Ramos (cell line): ENCODE data around the gene ATG3.
"Not testable (repeated sequence)": the region's sequence is repeated elsewhere in the genome, so short reads cannot be mapped to it uniquely, and the experiment has no call there.

Experiments used
- in situ Hi-C: fragments of 300-500 bp; cut with MboI; formaldehyde crosslinking; loops from one replicate; pipeline ENCODE4 v1.14.3; 2022; ENCODE audit warnings: low sequenced_read_pairs; ENCODE audit not compliant: unreplicated experiment

The ATG3 gene

DNA sequence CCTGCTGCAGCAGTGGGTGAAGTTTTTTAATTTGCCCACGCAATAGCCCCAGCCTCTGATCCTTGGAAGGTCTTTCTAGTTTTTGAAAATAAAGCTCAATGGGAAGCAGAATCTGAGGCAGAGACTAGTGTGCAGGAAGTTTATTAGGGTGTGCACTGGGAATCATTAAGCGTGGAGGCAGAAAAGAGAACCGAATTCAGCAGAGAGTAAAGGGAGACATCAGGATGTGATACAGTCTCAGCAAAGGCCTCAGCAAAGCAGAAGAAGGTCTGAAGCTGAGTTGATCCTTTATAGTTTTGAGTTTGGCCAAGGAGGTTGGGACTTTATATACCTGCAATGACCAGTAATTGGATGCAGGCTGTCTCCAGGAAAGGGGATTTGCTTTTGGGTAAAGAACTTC lies 57.6 kb downstream of the ATG3 start:
- in situ Hi-C loops, result loop anchor here (25.0 kb wide), 1 partner anchor 217 kb away; the partner anchor contains the start of gene SLC9C1

DNA sequence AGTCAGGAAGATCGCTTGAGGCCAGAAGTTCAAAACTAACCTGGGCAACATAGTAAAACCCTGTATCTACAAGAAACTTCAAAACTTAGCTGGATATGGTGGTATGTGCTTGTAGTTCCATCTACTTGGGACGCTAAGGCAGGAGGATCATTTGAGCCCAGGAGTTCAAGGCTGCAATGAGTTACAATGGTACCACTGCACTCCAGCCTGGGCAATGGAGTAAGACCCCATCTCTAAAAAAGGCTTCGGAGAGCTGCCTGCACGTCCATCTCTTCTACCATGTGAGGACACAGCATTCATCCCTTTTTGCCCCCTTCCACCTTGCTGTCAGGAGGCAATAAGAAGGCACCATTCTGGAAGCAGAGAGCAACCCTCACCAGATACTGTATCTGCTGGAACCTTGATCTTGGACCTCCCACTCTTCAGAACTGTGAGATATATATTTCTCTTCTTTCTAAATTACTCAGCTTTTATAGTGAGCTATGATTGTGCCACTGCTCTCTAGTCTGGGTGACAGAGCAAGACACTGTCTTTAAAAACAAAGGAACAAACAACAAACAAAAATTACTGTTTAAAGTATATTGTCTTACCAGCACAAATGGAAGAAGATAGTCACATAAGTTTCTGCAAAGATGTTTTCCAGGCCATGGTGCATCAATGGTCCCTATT lies 58.3 kb downstream of the ATG3 start:
- in situ Hi-C loops, result loop anchor here (25.0 kb wide), 1 partner anchor 216 kb away; the partner anchor contains the start of gene SLC9C1

DNA sequence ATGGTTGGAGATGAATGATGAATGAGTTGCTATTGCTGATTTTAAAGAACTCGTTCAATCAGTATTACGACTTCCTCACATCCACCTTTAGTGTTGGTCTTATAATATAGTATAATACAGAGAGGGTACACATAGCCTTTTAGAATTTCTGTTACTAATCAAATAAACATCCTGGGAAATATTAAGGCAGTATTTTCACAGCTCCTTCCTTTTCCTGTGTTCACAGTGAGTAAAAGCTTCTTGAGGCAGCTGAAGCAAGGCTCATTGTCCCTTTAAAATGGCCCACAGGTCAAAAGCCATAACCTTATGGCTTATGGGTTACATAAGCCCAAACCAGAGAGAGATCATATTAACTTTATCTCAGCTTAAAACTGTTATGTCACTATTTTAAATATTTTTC lies 61.1 kb downstream of the ATG3 start:
- in situ Hi-C loops, result loop anchor here (25.0 kb wide), 1 partner anchor 213 kb away; the partner anchor contains the start of gene SLC9C1

DNA sequence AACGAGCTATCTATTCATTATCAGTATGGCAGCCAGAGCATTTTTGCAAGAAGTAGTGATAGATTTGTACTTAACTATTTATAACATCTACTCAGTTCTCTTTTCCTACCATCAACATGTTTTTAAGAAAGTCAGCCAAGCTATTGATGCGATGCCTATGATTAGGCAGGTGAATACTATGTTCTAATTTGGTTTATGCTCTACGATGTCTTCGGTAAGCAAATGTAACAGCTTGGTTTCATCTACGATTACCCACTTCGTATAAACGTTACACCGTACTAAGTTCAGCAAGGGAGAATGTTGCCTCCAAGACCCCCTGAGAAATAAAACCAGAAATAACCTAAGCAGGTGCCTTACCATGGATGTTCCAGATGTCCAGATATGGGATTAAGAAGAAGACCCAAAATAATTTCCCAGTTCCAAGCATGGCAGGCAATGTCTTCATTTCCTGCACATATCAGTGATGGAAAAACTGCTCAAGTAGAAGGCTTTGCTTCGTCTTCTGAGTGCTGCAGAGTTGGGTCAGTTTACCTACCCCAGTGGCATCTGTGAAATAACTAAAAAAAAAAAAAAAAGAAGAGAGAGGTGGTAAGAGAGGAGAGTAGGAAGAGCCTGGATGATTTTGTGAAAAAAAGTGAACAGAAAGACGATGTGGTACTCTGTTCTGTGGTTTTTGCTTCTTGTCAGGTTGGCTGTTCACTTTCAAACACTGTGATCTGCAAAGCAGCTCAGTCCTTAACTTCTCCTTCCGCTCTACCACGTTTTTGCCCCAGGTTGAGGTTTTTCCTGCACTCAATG lies 62.6 kb downstream of the ATG3 start, which contains the start of gene BTLA:
Gene BTLA (minus strand): TSS at position 559 of the 798 bp plus-strand sequence. CDS start 114 bp downstream, at position 445.
- in situ Hi-C loops, result no loop called here

DNA sequence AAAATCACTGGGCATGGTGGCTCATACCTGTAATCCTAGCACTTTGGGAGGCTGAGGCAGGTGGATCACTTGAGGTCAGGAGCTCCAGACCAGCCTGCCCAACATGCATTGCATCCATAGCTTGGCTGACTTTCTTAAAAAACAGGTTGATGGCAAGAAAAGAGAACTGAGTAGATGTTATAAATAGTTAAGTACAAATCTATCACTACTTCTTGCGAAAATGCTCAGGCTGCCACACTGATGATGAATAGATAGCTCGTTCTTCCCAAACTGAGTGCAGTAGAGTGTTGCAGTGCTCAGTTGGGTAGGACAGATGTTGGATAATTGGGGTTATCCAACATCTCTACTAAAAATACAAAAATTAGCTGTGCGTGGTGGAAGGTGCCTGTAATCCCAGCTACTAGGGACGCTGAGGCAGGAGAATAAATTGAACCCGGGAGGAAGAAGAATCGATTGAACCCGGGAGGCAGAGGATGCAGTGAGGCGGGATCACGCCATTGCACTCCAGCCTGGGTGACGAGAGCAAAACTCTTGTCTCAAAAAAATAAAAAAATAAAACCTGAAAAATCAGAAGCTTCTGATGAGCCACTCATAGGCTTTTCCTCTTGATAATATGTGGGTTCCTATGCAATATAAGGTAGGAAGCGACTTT lies 63.7 kb downstream of the ATG3 start:
- in situ Hi-C loops, result no loop called here

DNA sequence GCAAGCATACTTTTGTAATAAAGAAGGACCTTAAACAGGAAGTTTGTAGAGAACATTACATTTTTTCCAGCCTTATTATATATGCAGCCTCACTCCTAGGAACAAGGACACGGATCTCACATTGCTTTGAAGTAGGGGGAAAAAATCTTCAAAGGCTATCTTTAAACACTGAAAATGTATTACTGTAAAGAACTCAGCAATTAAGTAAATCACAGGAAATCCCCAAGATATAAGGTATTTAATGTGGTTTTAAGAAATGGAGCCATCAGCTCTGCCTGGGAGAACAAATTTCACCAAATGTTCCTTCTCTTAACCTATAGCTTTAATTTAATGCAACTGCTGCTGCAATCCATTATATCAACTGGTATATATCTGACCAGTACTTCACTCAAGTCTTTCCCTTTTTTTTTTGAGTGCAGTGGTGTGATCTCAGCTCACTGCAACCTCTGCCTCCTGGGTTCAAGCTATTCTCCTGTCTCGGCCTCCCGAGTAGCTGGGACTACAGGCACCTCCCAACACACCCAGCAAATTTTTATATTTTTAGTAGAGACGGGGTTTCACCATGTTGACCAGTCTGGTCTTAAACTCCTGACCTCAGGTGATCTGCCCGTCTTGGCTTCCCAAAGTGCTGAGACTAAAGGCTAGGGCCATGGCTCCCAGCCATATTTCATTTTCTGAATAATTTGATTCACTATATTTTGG lies 65.2 kb downstream of the ATG3 start:
- in situ Hi-C loops, result no loop called here

DNA sequence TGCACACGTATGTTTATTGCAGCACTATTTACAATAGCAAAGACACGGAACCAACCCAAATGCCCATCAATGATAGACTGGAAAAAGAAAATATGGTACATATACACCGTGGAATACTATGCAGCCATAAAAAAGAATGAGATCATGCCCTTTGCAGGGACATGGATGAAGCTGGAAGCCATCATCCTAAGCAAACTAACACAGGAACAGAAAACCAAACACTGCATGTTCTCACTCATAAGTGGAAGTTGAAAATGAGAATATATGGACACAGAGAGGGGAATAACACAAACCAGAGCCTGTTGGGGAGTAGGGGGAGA lies 67.4 kb downstream of the ATG3 start:
- in situ Hi-C loops, result not testable (repeated sequence)

DNA sequence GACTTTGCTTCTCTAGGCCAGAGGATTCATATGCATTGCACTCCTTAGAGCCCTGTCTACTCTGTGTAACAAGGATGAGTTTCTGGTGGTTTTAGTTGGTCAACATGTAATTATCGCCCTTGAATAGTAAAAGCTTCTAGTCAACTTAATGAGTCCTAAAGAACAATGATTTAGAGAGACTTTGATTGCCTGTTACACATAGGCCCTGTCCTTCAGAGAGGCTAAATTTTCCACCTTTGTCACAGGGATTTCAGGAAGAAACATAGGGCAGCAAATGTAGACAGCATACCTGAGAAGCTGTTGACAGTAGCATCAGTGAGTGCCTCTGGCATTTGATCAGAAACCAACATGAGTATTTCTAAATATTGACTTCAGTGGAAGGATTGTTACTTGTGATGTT lies 69.6 kb downstream of the ATG3 start:
- in situ Hi-C loops, result no loop called here

DNA sequence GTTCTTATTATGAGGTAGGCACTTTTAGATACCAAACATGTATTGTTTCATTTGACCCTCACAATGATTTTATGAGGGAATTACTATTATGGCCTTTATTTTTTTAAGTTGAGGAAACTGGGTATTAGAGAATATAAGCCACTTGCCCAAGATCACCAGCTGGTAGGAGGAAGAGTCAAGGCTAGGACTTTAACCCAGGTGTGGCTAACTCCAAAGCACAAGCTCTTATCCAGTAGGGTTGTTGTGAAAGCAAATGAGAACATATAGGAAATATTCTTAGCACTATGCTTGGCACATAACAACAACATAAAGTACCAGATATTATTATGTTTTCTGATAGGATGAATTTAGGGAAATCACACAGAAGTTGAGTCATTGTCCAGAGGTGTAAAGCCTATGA lies 70.4 kb downstream of the ATG3 start:
- in situ Hi-C loops, result no loop called here

DNA sequence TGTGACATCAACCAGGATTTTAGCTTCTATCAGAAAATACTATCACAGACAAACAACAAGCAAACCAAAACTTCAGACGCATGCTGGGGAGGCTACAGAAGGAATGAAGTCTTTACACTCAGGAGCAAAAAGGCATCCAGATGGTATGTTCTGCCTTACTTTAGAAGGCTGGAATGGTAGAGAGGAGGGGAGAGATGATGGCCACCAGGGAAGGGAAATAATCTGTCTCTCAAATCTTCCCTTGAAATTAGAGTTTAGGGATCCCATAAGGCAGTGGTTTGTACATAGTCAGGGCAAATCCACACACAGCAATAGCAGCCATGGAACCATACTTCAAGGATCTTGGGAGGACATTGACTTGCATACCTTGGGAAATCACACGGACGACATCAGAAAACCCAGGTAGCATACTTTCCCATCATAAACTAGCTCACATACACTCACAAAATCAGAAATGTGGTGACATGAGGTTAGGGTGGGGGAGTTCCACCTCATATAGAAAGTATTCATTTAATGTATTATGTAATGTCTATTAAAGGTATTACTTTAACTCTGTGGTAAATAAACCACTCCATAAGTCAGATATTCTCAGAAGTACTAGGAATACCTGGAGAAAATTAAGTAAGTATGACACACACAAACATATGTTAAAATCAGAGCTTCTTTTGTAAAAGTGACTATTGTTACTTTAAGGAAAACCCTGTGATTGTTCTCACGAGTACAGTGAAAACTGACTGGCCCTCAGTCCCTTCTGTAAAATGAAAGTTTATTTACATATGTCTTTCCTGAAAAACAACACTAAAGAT lies 71.9 kb downstream of the ATG3 start:
- in situ Hi-C loops, result no loop called here

DNA sequence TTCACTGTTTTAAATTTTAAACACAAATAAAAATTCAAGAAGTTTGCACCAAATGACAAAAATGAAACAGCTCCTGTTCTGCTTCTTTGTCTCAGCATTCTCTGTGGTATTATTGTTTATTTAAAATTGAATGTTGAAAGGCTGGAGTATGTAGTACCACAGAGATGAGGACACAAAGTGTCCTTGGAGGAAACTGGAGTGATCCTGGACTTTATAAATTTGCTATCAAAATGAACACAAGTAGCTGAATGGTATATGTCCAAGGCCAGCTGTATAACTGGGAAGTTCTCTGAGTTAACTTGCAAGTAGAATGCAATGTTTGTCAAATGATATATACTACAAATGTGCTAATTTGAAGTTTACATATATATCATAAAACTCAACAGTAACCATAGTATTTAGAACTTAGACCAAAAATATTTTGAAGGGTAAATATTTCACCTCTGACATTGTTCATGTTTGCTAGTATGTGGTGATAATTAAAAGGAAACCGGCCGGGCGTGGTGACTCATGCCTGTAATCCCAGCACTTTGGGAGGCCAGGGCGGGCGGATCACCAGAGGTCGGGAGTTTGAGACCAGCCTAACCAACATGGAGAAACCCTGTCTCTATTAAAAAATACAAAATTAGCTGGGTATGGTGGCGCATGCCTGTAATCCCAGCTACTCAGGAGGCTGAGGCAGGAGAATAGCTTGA lies 74.8 kb downstream of the ATG3 start:
- in situ Hi-C loops, result no loop called here

DNA sequence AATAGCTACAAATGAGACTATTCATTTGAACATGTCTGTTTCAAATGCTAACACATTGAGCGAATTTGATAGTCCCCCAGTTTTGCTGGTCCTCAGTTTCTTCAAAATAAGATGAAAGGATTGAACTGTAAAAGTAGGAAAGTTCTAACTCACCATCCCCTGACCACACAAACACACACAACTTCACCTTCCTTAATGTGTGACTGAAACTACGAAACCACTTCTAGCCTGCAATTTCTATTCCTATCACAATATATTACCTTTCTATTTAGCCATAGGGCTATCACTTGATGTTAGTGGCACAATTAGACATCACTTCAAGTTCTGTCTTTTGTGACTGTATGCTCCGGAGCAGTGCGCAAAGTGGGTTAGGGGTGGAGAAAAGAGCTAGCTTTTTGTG lies 77.4 kb downstream of the ATG3 start:
- in situ Hi-C loops, result no loop called here

DNA sequence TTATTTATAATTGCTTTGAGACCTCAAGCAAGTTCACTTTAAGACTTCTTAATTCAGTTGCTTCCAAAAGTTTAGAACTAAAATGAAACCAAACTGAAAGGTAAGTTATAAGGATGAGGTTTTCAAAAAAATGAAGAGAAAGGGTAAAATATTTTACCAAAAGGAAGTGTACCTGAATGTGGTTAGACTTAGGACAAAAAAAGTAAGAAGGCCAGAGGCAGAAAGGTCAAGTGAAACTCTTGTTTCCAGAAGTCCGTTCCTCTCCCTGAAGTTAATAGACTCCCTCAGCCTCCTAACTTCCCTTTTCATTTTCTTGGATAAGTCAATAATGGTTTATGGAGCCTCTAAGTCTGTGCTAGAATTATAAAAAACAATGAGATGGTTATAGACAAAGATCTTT lies 79.1 kb downstream of the ATG3 start:
- in situ Hi-C loops, result no loop called here
